Measurements from ENCODE around the gene GARIN5B.
A peak's percentile ranks its signal among the peaks of the same experiment; 100 is the strongest.

The GARIN5B gene

DNA sequence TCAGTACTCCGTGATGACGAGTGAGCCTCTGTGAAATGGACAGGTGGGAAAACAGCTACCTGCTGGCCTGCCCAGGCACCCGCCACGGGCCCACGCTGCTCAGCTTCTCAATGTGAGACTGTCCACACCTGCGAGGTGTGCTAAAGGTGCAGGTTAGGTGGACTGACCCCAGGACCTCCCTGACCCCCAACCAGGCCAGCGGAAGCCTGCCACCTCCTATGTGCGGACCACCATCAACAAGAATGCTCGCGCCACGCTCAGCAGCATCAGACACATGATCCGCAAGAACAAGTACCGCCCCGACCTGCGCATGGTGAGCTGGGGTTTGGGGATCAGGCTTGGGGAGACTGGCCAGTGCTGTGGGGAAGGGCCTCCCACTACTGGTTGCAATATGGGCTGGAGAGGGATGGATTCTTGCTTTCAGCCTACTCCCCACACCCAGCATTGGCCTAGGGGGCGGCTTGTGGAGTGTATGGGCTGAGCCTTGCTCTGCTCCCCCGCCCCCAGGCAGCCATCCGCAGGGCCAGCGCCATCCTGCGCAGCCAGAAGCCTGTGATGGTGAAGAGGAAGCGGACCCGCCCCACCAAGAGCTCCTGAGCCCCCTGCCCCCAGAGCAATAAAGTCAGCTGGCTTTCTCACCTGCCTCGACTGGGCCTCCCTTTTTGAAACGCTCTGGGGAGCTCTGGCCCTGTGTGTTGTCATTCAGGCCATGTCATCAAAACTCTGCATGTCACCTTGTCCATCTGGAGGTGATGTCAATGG lies 24.9 kb upstream of the GARIN5B start:
- DNase-seq: no peak

- no peak for DNase-seq
Measured at GRCh38 chr19:55386493-55386971, 23.5 kb upstream of the GARIN5B start.

- peak; percentile 99 for DNase-seq
Measured at GRCh38 chr19:55385724-55386492, 22.8 kb upstream of the GARIN5B start, which contains the start of gene RPL28. Gene RPL28, plus strand, starts transcription at chr19:55385932. Its CDS starts 426 bp downstream, at chr19:55386358.

- DNase-seq: peak; percentile 98
Measured at GRCh38 chr19:55384920-55385723, 22.1 kb upstream of the GARIN5B start.

- DNase-seq: peak; percentile 46
Measured at GRCh38 chr19:55384131-55384919, 21.3 kb upstream of the GARIN5B start, which contains the start of gene TMEM238. Gene TMEM238, minus strand, starts transcription at chr19:55384292. Its CDS starts 33 bp downstream, at chr19:55384259.

DNA sequence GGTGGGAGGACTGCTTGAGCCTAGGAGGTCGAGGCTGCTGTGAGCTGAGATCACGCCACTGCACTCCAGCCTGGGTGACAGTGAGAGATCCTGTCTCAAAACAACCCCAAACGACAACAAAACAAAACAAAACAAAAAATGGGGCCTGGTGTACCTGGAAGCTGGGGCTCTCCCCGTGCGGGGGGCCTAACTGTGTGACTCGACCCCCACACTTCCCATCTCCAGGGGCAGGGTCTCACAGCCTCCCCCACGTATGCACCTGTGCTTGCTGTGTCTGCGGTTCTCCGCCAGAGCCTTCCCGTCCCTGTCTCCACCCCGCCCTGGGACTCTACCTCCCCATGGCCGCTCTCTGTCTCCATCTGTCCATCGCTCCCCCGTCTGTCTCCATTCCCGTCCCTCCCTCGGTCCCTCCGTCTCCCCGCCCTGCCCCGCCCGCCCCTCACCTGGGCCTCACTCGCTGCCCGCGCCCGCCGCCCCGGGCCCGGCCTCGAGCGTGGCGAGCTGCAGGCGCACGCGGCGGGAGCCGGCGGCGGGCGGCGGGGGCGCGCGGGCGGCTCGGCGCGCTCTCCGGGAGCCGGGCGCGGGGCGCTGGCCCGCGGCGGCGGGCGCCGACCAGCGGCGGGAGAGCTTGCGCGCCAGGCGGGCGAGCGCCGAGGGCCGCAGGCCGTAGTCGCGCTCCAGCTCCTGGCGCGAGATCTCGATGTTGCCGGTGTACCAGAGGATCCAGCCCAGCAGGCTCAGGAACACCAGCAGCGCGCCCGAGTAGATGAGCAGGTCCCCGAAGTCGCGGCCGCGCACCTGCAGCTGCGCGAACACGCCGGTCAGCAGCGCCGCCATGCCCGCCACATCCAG lies 20.4 kb upstream of the GARIN5B start:
- DNase-seq: peak; percentile 68

GRCh38 chr19:55382522-55383054 lies 19.5 kb upstream of the GARIN5B start:
- no peak for DNase-seq

- no peak for DNase-seq
Measured at GRCh38 chr19:55382013-55382412, 19.0 kb upstream of the GARIN5B start.

DNA sequence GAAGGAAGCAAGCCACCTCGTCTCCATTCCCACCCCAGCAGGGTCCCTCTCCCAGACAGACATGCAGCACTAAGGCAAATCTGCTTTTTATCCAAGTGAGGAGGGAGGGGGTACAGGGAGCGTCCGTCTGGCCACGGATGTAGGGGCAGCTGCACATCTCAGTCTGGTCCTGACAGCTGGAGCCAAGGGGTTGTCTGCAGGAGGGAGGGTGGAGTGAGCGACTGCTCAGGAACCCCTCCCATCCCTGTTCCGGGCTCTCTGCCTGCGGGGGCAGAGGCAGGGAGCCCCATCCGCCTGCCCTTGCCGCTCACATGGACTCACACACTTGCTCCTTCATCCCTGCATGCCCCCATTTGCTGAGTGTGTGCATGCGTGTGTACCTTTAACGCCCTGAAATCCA lies 16.1 kb upstream of the GARIN5B start:
- DNase-seq: no peak

DNA sequence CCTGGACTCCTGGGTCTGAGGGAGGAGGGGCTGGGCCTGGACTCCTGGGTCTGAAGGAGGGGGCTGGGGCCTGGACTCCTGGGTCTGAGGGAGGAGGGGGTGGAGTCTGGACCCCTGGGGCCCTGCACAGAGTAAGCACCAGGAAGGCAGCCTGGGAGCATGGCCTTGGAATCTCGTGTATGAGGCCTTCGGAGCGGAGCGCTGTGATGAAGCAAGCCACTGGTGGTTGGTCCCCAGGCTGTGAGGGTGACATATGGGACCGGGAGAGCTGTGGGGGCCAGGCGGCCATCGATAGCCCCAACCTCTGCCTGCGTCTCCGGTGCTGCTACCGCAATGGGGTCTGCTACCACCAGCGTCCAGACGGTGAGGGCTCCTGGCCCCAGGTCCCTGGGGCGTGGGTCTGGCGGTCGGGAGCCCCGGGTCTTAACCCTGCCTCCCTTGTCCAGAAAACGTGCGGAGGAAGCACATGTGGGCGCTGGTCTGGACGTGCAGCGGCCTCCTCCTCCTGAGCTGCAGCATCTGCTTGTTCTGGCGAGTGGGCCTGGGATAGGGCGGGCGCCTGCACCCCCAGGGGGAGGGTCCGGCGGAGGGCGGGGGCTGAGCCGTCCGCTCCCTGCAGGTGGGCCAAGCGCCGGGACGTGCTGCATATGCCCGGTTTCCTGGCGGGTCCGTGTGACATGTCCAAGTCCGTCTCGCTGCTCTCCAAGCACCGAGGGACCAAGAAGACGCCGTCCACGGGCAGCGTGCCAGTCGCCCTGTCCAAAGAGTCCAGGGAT lies 14.5 kb upstream of the GARIN5B start:
- no peak for DNase-seq

GRCh38 chr19:55376241-55376933 lies 13.3 kb upstream of the GARIN5B start, which contains the start of gene TMEM190:
Gene TMEM190, plus strand, starts transcription at chr19:55376826. Its CDS starts 28 bp downstream, at chr19:55376854.
- no peak for DNase-seq

GRCh38 chr19:55373993-55374757 lies 11.1 kb upstream of the GARIN5B start:
- no peak for DNase-seq

GRCh38 chr19:55373306-55373992 lies 10.4 kb upstream of the GARIN5B start:
- no peak for DNase-seq

- DNase-seq: no peak
Measured at GRCh38 chr19:55372316-55373081, 9.4 kb upstream of the GARIN5B start.

GRCh38 chr19:55370305-55370988 lies 7.4 kb upstream of the GARIN5B start, which contains the start of gene IL11:
Gene IL11, minus strand, starts transcription at chr19:55370463. Its CDS starts 153 bp downstream, at chr19:55370310.
- no peak for DNase-seq

DNA sequence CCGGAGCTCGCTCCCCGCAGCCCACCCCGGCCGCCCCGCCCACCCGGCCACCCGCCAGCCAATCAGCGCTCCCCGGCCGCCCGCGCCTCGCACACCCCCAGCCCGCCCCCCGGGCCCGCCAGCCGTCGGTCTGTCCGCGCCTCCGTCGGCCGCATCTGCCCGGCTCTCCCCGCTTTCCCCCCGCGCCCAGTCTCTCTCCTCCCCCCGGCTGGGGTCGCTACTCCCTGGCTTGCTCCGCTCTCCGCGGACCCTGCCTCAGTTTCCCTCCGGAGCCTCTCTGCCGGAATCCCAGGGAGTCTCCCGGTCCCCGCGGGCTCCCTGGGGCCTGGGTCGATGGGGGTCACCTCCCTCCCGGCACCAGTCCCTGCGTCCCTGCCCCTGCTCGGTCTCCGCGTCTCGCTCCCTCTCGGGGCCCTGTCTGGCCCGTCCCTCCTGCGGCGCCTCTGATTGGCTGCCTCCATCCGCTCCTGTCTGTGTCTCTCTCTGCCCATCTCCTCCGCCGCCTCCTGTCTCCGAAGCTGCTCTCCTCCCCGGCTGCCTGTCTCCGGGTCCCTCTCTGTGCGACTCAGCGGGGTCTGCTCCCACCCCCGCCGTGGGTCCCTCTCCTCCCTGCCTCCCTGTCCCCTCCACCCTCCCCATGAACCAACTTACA lies 6.7 kb upstream of the GARIN5B start:
- peak; percentile 66 for DNase-seq

Data from NCI-H1105 treated with DMSO at 0.1 percent for 48 hours (cell line).